ENCODE measurements around the gene DNM1L.

GRCh38 chr12:32770141-32770540 is 91.0 kb downstream of the DNM1L start:
- TF ChIP-seq CTCF (conservative IDR thresholded peaks at IDR 0.05) (no peak), ZFX (IDR thresholded peaks at IDR 0.05) (no peak)
